OCI-LY7 (cell line): Measurements from ENCODE around the gene LRRC71.

Source experiments
- EZH2phosphoT487 ChIP-seq: fragments of 200-600 bp; sonication (generic); IDR thresholded peaks from 2 replicates; pipeline ENCODE4 v1.6.1; 2018; ENCODE audit warnings: low read depth, borderline replicate concordance, mild to moderate bottlenecking, mixed run types, antibody characterized with exemption, low read length, moderate library complexity, mixed read lengths
- TF ChIP-seq, protein P1 (sequence below): fragments of 200-600 bp; sonication (generic); conservative IDR thresholded peaks from 2 replicates; pipeline ENCODE4 v1.5.1; 2014; ENCODE audit warnings: mild to moderate bottlenecking, antibody characterized with exemption, low read length, moderate library complexity, mixed read lengths

DNA sequence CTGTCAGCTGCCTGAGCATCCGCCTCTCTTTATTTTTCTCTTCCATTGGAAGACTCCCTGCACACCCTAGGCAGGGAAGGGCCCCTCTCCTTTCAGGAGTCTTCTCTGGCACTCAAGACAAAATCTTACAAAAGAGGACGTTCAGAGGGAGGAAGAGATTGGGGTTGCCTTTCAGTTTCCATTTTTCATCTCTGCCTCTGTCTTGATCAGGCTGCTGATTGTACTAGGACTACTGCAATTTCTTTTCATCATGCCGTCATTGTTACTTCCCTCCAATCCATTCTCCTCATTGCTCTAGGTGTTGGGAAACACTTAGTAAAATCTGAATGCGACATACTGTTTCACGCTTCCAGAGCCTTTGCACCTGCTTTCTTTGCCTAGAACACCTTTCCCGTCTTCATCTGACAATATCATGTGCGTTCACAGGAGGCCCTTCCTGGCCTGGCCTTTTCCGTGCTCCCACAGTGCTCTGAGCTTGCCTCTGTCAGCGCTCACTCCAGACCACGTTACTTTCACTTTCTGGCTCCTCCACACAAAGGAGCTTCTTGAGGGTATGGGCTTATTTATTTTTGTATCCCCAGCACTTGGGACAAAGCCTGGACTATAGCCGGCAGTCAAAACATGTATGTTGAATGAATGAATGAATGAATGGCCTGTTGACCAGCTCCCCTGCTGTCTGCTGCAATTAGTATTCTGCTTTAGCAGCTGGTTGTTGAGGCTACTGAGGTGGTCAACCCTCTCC lies 10.9 kb downstream of the LRRC71 start:
- TF ChIP-seq, protein P1, sequence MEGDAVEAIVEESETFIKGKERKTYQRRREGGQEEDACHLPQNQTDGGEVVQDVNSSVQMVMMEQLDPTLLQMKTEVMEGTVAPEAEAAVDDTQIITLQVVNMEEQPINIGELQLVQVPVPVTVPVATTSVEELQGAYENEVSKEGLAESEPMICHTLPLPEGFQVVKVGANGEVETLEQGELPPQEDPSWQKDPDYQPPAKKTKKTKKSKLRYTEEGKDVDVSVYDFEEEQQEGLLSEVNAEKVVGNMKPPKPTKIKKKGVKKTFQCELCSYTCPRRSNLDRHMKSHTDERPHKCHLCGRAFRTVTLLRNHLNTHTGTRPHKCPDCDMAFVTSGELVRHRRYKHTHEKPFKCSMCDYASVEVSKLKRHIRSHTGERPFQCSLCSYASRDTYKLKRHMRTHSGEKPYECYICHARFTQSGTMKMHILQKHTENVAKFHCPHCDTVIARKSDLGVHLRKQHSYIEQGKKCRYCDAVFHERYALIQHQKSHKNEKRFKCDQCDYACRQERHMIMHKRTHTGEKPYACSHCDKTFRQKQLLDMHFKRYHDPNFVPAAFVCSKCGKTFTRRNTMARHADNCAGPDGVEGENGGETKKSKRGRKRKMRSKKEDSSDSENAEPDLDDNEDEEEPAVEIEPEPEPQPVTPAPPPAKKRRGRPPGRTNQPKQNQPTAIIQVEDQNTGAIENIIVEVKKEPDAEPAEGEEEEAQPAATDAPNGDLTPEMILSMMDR: no peak
- no peak for TF ChIP-seq EZH2phosphoT487
